GM19438 (cell line): ENCODE measurements around the gene LPO.

Experiments used
- ATAC-seq: cut with Tn5 transposase; IDR thresholded peaks from one replicate; pipeline ENCODE4 v1.9.1; 2021; ENCODE audit warnings: low read depth; ENCODE audit not compliant: unreplicated experiment

LPO gene

GRCh38 chr17:58302919-58303585 is 64.7 kb downstream of the LPO start:
- no peak for ATAC-seq

GRCh38 chr17:58303971-58304749 is 65.8 kb downstream of the LPO start:
- ATAC-seq: no peak

- ATAC-seq: no peak
These were observed 66.5 kb downstream of the LPO start for GRCh38 chr17:58304750-58305486.

GRCh38 chr17:58305626-58306025 is 67.2 kb downstream of the LPO start:
- no peak for ATAC-seq

GRCh38 chr17:58306131-58306951 is 68.0 kb downstream of the LPO start:
- ATAC-seq: no peak

GRCh38 chr17:58307468-58308172 is 69.2 kb downstream of the LPO start:
- no peak for ATAC-seq

GRCh38 chr17:58308173-58308984 is 70.0 kb downstream of the LPO start:
- ATAC-seq: no peak

GRCh38 chr17:58308985-58309917 is 70.9 kb downstream of the LPO start:
- no peak for ATAC-seq

- ATAC-seq: no peak
These were observed 71.5 kb downstream of the LPO start for GRCh38 chr17:58309918-58310259.

- no peak for ATAC-seq
These were observed 72.4 kb downstream of the LPO start for GRCh38 chr17:58310511-58311428.

GRCh38 chr17:58311429-58311894 is 73.1 kb downstream of the LPO start:
- no peak for ATAC-seq

GRCh38 chr17:58312021-58312630 is 73.7 kb downstream of the LPO start:
- no peak for ATAC-seq

GRCh38 chr17:58312829-58313228 is 74.4 kb downstream of the LPO start:
- ATAC-seq: no peak

GRCh38 chr17:58313815-58314705 is 75.7 kb downstream of the LPO start:
- no peak for ATAC-seq

- ATAC-seq: no peak
These were observed 76.3 kb downstream of the LPO start for GRCh38 chr17:58314706-58315015.

GRCh38 chr17:58315281-58315711 is 76.9 kb downstream of the LPO start:
- no peak for ATAC-seq
